ENCODE results near the gene PRDM12. TPM values are rescaled to one million over a fixed set of nuclear protein-coding genes. Genes with fewer than 3 reads are reported as not detected.

Gene PRDM12
- total RNA-seq, 4 donors from 2014 or later, result not detected

DNA sequence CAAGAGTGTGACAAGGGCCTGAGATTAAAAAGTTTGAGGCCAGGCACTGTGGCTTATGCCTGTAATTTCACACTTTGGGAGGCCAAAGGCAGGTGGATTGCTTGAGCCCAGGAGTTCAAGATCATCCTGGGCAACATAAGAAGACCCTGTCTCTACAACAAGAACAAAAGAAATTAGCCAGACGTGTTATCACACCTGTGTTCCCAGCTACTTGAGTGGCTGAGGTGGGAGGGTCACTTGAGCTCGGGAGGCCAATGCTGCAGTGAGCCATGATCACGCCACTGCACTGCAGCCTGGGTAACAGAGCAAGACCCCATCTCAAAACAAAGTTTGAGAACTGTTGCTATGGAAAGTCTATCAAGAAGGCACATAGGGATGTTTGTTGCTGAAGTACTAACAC lies 54.2 kb downstream of the PRDM12 start:
- Histone ChIP-seq H3K27me3 (no peaks in the 10 kb centered on the region), H3K4me1 (peaks cover 0 to 43% (median 30%) of the 10 kb centered on the region in 4 donors), H3K27ac (no peak overlapping the region), H3K9me3 (no peaks in the 10 kb centered on the region), H3K36me3 (no peaks in the 10 kb centered on the region), H3K4me3 (no peak overlapping the region)
- WGBS, 2 donors, result 77 to 82% methylated on average over 3 of the region's 3 CpGs
- no peak for DNase-seq (ENCODE audit: low spot score in 2 of 2)
- TF ChIP-seq EP300 (IDR thresholded peaks at IDR 0.05) (no peak), POLR2A (IDR thresholded peaks at IDR 0.05) (no peak)
- TF ChIP-seq, protein P1, sequence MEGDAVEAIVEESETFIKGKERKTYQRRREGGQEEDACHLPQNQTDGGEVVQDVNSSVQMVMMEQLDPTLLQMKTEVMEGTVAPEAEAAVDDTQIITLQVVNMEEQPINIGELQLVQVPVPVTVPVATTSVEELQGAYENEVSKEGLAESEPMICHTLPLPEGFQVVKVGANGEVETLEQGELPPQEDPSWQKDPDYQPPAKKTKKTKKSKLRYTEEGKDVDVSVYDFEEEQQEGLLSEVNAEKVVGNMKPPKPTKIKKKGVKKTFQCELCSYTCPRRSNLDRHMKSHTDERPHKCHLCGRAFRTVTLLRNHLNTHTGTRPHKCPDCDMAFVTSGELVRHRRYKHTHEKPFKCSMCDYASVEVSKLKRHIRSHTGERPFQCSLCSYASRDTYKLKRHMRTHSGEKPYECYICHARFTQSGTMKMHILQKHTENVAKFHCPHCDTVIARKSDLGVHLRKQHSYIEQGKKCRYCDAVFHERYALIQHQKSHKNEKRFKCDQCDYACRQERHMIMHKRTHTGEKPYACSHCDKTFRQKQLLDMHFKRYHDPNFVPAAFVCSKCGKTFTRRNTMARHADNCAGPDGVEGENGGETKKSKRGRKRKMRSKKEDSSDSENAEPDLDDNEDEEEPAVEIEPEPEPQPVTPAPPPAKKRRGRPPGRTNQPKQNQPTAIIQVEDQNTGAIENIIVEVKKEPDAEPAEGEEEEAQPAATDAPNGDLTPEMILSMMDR (IDR thresholded peaks at IDR 0.05), result no peak

DNA sequence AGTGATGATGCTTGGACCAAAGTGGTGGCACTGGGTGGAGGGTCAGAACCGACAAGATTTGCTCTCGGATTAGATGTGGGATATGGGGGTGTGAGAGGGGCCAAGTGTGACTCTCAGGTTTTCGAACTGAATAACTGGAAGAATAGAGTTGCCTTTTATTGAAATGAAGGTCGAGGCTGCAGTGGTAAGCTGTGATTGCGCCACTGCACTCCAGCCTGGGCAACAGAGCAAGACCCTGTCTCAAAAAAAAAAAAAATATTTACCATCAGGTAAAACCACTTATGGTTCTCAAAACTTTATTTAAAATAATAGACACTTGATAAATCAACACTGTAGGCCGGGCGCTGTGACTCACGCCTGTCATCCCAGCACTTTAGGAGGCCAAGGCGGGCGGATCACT lies 56.4 kb downstream of the PRDM12 start:
- WGBS, 2 donors, result 93 to 95% methylated on average over 10 of the region's 10 CpGs
- no peak for DNase-seq (ENCODE audit: low spot score in 2 of 2)
- H3K27me3 ChIP-seq, result no peaks in the 10 kb centered on the region
- no peak overlapping the region for H3K27ac ChIP-seq
- no peak overlapping the region for H3K4me3 ChIP-seq
- TF ChIP-seq, protein P1 (IDR thresholded peaks at IDR 0.05), result no peak
- no peak for TF ChIP-seq POLR2A (IDR thresholded peaks at IDR 0.05)
- no peak for TF ChIP-seq EP300 (IDR thresholded peaks at IDR 0.05)
- no peaks in the 10 kb centered on the region for H3K36me3 ChIP-seq
- no peaks in the 10 kb centered on the region for H3K9me3 ChIP-seq
- peaks cover 0 to 21% (median 13%) of the 10 kb centered on the region in 4 donors for H3K4me1 ChIP-seq

DNA sequence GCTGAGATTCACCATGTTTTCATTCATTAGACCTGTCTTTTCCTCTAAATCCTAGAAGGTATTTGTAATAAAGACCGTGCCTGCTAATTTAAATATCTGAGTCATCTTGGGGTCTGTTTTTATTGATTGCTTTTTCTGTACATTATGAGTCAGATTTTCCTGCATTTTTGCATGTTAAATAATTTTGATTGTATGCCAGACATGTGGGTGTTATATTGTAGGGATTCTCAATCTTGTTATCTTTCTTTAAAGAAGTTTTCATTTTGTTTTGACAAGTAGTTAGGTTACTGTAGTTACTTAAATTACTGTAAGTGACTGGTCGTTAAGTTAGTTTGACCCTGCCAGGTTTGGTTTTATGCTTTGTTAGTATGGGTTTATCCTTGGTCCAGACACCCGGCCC lies 64.3 kb downstream of the PRDM12 start:
- Histone ChIP-seq H3K4me3 (no peak overlapping the region), H3K9me3 (peaks cover 0 to 3% (median 0%) of the 10 kb centered on the region in 4 donors), H3K27me3 (no peaks in the 10 kb centered on the region), H3K27ac (no peak overlapping the region), H3K4me1 (peaks cover 0 to 22% (median 4%) of the 10 kb centered on the region in 4 donors), H3K36me3 (peaks cover 0 to 4% (median 0%) of the 10 kb centered on the region in 3 donors)
- no peak for DNase-seq (ENCODE audit: low spot score in 2 of 2)
- TF ChIP-seq POLR2A (IDR thresholded peaks at IDR 0.05) (no peak), EP300 (IDR thresholded peaks at IDR 0.05) (no peak)
- TF ChIP-seq, protein P1 (IDR thresholded peaks at IDR 0.05), result no peak
- WGBS, 2 donors, result 76 to 80% methylated on average over 3 of the region's 3 CpGs

DNA sequence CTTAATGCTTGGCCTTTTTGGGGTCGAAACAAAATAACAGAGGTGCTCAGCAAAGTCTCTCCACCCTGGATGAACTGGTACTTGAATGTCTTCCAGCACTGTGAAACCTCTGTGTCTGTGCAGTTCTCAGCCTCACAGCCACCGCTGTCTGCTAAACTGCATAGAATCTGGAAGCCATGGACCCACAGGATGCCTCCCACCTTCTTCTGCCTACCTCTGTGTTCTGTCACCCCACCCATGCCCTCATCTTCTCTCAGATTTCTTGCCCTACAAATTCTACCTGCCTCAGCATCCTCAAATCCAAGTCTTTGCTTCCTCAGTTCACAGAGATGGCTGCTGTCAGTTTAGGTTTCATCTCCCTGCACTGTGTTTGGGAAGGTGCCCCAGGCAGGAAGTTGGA lies 64.8 kb downstream of the PRDM12 start:
- peaks cover 0 to 3% (median 0%) of the 10 kb centered on the region in 4 donors for H3K9me3 ChIP-seq
- H3K27me3 ChIP-seq, result no peaks in the 10 kb centered on the region
- no peak for DNase-seq (ENCODE audit: low spot score in 2 of 2)
- 97 to 100% methylated on average over 2 of the region's 2 CpGs for WGBS, 2 donors
- H3K27ac ChIP-seq, result no peak overlapping the region
- no peak overlapping the region for H3K4me3 ChIP-seq
- TF ChIP-seq POLR2A (IDR thresholded peaks at IDR 0.05) (no peak), EP300 (IDR thresholded peaks at IDR 0.05) (no peak)
- TF ChIP-seq, protein P1 (IDR thresholded peaks at IDR 0.05), result no peak
- H3K36me3 ChIP-seq, result peaks cover 0 to 4% (median 0%) of the 10 kb centered on the region in 3 donors
- peaks cover 0 to 22% (median 4%) of the 10 kb centered on the region in 4 donors for H3K4me1 ChIP-seq

DNA sequence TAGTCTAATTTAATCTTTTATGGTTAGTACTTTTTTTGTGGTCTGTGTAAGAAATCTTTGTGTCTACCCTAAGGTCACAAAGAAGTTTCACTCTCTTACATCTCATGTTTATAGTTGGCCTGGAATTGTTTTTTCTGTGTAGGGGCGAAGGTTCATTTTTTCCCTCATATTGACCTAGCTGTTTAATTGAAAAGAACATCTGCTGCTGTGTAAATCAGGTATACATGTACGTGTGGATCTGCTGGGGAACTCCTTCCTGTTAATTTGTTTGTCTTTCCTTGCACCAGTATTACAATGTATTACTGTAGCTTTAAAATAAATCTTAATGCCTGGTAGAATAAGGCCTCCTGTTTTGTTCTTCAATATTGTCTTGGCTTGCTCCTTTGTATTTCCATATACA lies 67.0 kb downstream of the PRDM12 start:
- TF ChIP-seq EP300 (IDR thresholded peaks at IDR 0.05), result no peak
- TF ChIP-seq, protein P1 (IDR thresholded peaks at IDR 0.05), result no peak
- TF ChIP-seq POLR2A (IDR thresholded peaks at IDR 0.05), result no peak
- Histone ChIP-seq H3K27ac (no peak overlapping the region), H3K9me3 (peaks cover 0 to 3% (median 0%) of the 10 kb centered on the region in 4 donors), H3K36me3 (peaks cover 0 to 4% (median 0%) of the 10 kb centered on the region in 3 donors), H3K4me3 (no peak overlapping the region), H3K4me1 (peaks cover 0 to 22% (median 4%) of the 10 kb centered on the region in 4 donors), H3K27me3 (no peaks in the 10 kb centered on the region)
- DNase-seq (ENCODE audit: low spot score in 2 of 2), result no peak
- 72 to 78% methylated on average over 2 of the region's 2 CpGs for WGBS, 2 donors
